ENCODE measurements around the gene GBGT1. TPM values are rescaled to one million over a fixed set of nuclear protein-coding genes. Genes with fewer than 3 reads are reported as not detected.

GBGT1 gene
- total RNA-seq, 1 experiment from 2014 or later: 0.21 TPM

DNA sequence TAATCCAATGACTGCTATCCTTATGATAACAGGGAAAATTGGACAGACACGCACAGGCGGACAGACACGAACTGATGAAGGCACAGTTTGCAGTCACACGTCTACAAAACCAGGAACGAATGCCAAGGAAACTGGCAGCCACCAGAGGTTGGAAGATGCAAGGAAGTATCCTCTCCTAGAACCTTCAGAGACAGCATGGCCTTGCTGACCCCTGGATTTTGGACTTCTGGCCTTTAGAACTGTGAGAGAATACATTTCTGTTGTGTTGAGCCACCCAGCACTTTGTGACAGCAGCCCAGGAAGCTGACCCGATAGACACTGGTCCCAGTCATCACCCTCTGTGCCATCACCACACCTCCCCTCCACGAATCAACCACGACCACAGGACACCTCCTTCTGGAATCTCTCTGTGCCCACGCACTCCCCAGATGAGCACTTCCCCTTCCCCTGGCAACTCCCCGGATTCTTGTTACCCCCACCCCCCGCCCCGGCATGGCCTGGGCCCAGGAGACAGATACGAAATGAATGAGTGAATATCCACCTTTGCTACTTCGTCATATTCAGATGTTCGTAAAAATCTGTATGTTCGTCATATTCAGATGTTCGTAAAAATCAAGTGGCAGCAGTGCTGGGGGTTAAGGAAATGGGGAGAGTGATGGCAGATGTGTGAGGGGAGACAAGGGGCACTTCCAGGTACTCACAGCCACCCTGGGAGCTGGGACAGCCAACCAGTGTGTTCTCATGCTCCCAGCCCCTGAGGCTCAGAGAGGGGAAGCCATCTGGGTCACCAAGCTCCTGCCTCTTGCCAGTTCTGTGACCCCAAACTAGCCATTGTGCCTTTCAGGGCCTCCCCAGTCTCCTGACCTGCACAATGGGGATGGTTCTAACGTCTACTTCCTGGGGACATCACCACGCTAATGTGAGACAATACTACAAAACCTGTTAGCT, 18.5 kb downstream of the GBGT1 start:
- DNase-seq (ENCODE audit: low read depth): no peak

DNA sequence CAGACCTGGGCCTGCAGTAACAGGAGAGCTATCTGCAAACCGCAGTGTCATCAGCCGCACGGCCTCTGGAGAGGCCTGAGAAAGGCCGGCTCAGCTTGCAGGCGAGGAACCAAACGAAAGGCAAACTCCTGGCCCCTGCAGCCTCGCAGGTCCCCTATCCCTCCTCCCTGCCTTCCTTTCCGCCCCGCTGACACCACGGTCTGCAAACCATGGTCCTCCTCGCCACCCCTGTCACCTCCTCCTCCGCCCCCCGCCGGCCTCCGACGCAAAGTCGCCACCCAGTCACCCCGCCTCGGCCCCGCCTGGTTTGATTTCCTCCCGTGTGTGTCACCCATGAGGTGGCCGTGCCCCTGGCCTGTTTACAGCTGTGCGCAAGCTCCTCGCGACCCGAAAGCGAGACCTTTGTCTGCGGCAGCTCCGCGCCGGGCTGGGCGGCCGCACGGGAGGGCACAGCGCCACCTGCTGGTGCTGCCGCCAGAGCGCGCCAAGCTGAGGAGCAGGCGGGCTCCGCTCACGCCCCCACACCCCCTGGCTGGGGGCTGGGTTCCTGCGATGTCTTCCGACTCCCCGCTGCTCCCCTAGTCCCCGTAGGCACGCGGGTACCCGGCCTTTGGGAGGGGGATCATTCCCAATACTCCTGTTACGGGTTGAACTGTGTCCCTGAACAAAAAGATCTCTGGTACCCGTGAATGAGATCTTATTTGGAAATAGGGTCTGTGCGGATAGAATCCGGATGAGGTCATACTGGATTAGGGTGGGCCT, 19.4 kb downstream of the GBGT1 start:
- DNase-seq (ENCODE audit: low read depth): peak; percentile 55

DNA sequence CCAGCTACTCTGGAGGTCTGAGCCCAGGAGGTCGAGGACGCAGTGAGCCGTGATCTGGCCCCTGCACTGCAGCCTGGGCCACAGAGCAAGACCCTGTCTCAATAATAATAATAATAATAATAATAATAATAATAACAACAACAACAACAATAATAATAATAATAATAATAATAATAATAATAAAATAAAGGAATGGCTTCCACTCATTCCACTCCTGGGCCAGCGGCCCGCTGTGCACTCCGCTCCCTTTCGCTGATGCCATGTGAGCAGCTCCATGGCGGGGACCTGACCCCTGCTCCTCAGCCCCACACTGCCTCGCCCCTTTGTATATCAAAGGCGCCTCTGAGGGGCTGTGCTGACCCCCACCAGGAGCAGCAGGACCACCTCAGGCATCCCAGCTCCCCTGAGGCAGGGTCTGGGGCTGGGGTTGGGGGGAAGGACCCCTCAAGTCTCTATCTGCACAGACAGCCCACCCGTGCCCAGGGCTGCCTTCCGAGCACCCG, 20.0 kb downstream of the GBGT1 start:
- no peak for DNase-seq (ENCODE audit: low read depth)

DNA sequence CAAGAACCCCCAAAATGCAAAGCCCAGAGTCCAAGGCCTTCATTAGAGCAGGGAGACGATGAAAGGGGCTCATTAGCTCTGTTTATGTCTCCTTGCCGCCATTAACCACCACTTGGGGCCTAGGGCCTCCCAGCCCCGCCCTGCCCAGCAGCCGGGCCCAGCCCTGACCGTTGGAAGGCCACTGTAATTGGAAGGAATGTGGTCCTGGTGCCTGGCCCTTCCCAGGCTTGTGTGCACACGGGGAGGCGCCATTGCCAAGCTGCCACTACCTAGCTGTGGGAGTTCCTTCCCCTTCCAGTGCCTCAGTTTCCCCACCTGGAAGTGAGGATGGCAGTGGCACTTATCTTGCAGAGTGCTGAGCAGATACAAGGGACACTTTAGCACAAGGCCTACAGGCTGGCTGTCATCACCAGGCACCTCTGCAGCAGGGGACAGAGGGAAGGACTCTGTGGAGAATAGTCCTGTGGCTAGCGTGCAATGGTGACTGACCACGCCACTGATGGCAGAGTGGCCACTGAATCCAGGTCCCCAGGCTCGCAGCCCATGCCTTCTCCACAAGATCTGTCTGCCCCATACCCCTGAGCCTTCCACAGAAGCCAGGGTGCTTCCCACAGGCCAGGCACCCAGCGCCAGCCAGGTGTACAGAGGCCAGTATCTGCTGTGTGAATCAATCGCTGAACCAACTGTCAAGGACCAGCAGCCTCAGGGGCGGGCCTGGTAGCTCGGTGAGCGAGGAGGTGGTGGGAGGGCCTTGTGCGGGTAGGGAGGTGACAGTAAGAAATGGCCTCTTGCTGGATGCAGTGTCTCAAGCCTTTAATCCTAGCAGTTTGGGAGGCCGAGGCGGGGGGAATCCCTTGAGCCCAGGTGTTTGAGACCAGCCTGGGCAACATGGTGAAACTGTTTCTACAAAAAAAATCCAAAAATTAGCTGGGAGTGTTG, 20.8 kb downstream of the GBGT1 start:
- DNase-seq (ENCODE audit: low read depth): no peak

DNA sequence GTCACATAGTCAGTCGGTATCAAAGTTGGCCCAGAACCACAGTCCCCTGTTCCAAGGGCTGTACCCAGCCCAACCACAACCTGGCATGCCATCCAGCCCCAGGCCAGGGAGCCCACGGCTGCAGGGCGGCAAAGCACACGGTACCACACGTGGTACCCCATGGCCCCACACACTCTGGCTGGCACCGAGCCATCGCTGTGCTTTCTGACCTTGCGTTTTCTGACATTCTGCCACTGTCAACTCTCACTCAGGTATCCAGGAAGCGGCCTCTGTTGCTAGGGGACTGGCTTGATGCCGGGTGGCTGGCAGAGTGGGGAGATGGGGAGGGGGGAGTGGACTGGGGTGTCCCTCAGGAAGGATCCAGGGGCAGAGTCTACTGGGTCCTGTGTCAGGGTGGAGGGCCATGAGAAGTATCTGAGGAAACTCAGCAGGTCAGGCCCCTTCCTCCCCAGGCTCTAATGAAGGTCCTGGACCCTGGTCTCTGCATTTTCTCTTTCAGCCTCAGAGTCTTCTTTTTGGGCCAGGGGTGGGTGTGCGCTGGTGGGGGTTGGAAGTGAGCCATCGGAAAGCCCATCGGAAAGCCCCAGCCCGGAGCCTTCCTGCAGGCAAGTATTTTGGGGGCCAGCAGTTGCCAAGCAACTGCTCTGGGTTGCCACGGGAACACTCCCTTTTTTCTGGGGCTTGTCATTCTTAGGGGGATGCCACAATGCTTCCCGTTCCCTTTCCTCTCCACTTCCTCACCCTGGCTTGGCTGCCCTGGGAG, 21.7 kb downstream of the GBGT1 start:
- DNase-seq (ENCODE audit: low read depth): no peak

DNA sequence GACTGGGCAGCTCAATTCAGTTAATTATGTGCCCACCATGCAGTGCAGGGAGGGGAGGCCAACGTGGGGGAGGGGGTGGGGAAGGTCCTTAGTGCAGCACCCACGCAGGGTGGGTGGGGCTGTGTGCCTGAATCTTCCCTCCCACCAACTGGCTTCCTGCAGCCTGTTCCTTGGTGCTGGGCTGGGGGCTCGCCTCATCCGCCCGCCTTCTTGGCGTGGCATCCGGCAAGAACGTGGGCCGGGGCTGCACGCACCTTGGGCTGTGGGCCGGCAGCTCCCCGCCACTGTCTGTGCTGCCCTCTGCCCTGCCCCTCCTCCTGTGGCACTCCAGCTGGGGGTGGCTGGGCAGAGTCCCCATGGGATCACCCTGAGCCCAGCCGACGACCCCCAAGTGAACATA, 23.1 kb downstream of the GBGT1 start:
- no peak for DNase-seq (ENCODE audit: low read depth)

DNA sequence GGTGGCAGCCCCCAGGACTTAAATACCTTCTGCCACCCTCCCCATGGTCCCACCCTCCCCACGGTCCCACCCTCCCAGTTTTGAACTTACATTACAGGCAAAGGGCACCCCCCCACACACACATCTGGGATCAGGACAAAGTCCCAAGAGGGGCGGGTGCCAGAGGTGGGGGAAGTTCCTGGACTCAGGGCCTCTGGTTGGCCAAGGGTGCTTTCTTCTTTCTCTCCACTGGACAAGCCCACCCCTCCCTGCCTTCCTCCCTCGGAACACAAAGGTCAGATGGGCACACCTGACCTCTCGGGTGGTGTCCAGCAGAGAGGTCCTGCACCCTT, 23.6 kb downstream of the GBGT1 start:
- no peak for DNase-seq (ENCODE audit: low read depth)

DNA sequence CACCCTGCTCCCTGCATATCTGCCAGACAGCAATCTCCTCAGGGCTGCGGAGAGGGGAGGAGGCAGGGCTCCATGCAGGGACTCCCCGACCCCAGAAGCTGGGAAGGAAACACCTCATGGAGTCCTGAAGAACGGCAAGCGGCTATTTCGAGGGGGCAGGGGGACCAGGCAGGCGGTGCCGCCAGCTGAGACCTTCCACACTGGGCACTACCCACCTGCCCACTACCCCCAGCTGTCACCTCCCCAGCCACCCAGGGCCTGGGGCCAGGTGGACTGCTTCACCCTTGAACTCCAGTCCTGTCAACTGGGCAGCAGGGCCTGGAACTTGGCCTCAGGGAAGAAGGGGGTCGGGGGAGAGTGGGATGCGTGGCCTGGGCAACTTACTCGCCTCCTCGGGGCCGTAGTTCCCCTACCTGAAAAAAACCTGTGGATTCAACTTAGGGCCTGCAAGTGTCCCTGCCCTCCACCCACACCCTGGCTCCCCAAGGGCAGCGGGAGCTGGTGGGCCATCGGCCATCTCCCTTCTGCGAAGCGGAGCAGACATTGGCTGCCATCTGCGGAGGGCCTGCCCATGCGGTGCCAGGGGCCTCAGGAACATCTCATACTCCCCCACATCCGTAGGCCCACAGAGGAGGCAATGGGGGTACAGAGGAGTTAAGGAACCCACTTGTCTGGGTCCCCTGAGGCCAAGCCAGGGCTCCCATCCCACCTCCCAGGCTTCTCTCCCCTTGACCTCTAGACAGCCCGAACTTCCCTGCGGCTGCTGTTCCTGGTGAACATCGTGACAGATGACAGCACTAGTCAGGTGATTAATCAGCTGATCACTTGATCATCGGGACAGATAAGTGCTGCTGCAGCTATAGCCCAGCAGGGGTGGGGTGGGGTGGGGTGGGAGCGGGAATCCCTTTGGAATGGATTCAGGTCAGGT, 24.2 kb downstream of the GBGT1 start:
- DNase-seq (ENCODE audit: low read depth): no peak

DNA sequence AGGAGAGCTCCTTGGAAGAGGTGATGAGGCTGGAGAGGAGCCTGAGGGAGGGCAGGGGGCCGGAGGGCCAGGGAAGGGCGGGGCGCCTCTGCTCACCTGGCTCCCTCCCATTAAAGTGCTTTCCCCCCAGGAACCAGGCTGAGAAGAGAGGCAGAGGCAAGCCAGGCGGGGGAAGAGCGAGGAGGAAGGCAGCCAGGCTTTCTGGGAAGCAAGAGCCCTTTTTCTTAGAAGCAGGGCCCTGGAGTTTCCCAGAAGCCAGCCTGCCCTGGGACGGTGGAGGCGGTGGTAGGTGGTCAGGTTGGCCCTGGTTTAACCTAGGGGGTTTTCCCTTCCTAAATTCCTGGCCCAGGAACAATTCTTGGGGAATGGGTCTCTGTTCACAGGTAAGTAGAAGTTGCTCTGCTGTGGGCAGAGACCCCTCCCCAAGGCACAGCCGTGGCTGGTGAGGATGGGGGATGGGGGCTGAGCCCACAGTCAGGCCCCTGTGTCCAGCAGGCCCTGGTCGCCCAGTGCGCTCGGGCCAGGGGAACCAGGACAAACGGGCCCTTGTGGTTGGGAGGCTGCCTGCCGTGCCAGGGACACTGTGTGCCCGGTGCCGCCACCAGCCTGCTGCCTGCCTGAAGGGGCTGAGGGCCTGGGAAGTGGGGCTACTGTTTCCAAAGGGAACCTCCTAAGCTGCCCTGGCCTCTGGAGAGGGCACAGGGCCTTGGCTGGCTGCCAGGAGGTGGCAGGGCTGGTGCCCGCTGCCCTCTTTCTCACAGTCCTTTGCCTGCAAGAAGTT, 26.1 kb downstream of the GBGT1 start:
- DNase-seq (ENCODE audit: low read depth): no peak

DNA sequence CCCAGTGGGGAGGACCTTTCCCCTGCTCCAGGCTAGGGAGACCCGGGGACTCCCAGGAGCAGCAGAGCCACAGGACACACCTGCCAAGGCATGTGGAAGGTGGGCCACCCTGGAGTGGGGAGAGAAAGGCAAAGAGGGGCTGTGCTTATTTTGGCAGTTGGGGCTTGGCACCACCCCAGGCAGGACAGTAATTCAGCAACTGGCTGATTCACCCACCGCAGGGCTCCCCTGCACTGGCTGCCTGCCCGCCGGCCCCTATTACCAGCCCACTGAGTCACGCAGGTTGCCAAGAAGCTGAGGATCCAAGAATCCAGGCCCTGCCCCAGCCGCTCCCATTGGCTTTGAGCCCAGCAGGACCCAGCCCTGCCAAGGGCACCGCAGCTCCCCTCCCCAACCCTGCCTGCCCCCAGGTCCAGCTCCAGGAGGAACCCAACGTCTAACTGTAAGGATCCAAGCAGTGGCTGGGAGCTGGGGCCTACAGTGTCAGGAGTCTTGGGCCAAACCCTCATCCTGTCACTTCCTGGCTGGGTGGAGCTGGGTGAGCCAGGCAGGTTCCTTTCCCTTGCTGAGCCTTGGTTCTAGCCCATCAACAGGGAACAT, 28.5 kb downstream of the GBGT1 start:
- DNase-seq (ENCODE audit: low read depth): peak; percentile 99

DNA sequence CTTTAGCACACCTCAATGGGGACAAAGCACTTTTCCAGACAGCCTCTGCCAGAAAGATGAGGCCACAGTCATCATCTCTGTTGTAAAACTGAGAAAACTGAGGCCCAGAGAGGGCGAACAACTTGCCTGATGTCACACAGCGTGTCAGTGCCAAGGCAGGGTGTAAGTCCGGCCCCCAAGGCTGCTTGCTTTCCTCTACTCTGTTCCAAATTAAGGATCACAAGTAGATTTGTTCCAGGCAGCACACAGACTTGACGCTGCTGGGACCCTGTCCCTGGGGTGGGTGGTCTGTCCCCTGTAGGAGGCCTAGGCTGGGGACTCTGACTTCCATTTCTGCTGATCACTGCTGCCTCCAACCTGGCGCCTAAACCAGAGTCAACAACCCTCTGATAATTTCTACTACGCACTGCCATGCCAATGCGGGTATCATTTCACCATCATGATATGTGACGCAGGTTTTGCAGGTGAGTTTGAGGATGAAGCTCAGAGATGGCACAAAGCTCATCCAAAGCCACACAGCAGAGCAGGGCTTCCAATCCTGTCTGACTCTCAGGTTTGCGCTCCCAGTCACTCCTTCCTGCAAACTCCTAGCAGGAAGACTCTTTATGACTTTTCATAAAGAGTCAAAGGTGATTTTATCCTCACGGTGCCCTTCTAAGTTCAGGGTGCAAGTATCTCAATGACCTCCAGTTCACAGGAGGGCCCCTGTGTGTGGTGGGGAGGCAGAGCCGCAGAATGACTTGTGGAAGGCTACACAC, 29.1 kb downstream of the GBGT1 start:
- no peak for DNase-seq (ENCODE audit: low read depth)

DNA sequence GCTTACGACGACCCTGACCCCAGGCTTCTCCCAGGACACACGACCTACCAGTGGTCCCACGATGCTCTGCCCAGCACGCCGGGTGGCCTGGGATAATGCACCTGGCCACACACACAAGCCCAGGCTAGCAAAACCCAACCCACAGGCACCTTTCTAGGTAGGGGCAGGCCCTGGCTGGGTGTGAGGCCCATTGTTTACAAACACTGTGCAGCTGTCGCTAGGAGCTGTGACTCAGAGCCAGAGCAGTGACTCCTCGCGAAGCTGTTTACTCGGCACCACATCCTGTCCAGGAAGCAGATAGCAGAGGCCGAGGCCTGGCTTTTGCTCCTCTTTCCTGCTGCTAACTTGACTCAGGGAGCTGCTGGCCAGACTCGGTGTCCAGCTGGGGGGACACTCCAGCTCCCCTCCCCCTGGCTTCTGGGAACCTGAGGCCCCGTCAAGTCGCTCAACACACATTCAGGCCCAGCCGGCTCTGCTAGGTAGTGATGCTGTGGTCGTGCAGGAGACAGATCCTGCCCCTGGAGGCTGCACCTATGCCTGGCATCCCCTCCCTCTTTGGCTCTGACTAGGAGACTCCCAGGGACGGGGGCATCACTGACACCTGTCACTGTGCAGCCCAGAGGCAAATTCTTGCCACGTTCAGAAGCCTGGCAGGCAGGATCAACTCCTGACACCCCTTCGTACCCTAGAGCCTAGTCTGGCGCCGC, 29.9 kb downstream of the GBGT1 start:
- peak; percentile 97 for DNase-seq (ENCODE audit: low read depth)

DNA sequence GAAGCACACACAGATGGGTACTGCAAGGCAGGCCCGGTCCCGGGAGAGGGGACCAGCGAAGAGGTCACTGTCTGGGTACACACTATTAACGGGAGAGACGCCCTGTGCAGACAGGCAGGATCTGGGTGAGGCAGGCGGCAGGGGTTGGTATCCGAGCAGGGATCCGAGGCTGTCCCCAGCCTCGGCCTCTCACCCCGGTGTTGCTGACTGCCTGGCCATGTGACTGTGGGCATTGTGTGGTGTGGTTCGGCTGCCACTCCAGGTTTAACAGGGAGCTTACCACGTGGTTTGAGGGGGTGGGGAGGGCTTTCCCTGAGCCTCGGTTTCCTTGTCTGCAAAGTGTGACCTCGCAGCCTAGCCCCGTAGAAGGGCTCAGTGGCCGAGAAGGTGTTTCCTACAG, 31.5 kb downstream of the GBGT1 start:
- DNase-seq (ENCODE audit: low read depth): no peak

DNA sequence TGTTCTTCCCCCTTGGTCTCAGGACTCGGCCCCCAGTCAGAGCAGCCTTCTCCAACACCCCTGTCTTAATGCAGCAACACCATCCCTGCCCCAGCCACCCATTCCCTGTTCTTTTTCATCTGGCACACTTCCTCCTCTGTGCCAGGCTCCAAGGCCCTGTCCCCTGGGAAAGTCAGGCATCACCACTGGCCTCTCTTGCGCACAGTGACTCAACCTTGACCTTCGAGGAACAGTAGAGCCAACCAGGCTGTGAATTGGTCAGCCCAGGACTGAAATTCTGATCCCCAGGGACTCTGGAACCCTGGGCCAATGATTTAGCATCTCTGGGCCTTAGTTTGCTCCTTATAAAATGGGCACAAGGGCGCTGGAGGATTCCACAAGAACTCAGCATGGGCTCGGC, 32.2 kb downstream of the GBGT1 start:
- DNase-seq (ENCODE audit: low read depth): no peak

DNA sequence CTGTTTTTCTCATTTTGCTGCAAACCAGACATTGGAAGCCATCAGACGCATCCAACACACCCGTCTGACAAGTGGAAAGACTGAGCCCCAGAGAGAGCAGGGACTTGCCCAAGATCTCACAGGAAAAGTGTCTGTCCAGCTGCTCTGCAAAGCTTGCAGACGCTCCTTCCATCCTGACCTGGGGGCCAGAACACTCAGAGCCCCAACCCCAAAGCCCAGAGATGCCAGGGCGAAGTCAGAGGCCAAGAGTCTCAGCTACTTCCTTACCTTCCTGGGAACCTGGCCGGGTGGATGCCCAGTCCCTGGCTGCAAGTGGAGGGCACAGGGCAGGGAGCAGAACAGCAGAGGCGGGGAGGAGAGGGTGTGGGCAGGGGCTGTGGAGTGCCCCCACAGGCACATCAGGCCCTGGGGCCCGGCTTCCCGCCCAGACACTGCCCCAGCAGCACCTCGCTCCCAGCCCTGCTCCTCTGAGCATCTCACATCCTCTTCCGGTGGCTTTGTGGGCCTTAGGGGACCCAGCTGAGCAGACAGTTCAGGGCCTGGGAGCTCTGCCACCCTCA, 32.9 kb downstream of the GBGT1 start:
- DNase-seq (ENCODE audit: low read depth): no peak

DNA sequence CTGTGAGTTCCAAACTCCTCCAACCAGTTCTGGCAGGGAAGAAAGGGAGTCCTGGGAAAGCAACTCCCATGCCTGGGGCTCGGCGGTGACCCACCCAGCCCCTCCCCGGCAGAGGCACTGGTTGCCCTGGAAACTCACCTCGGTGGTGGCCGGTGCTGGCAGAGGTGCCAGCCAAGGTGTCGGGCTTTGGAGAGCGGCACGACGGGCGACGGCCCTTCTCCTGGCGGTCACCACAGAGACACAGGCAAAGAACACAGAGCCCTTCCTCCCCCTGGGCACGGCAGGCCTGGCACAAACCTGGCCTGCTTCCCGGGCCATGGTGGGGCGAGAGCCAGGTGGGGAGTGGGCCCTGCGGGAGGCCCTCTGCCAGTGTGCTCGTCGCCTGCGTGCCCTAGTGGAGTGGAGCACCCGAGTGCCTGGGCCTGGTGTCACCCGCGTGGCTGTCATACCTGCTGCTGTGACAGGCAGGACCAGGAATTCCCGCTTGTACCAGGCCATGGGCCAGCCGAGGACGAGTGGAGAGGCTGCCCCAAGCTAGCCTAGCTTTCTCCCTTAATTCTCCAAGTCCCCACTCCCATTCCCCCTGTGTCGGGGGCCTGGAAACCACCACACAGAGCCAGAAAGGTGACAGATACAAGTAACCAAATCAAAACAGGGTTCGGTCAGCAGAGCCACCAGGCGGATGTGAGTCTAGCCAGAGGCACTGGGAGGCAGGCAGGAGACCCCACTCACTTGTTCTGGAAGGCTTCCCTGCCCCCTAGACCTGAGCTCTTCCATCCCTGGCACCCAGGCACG, 34.5 kb downstream of the GBGT1 start:
- DNase-seq (ENCODE audit: low read depth): no peak
